ENCODE measurements around the gene SSPN.

Gene SSPN

GRCh38 chr12:26247873-26248272 lies 52.5 kb downstream of the SSPN start:
- Histone ChIP-seq H3K27me3 (ENCODE audit: control insufficient read depth in 1 of 2, insufficient read depth in 2 of 2, low read length in 2 of 2) (no peaks in the 10 kb centered on the region), H3K4me1 (ENCODE audit: insufficient read depth, low read length) (no peaks in the 10 kb centered on the region), H3K9me3 (ENCODE audit: low read length) (no peaks in the 10 kb centered on the region), H3K4me3 (ENCODE audit: low read depth in 1 of 2, low read length in 2 of 2) (no peak overlapping the region), H3K36me3 (ENCODE audit: insufficient read depth, low read length) (no peaks in the 10 kb centered on the region), H3K27ac (ENCODE audit: low read depth, low read length) (no peak overlapping the region), H3K9ac (ENCODE audit: low read length) (no peak overlapping the region)

- H3K9me3 ChIP-seq (ENCODE audit: low read length), result no peaks in the 10 kb centered on the region
- no peak overlapping the region for H3K27ac ChIP-seq (ENCODE audit: low read depth, low read length)
- no peaks in the 10 kb centered on the region for H3K36me3 ChIP-seq (ENCODE audit: insufficient read depth, low read length)
- H3K27me3 ChIP-seq (ENCODE audit: control insufficient read depth in 1 of 2, insufficient read depth in 2 of 2, low read length in 2 of 2), result no peaks in the 10 kb centered on the region
- no peaks in the 10 kb centered on the region for H3K4me1 ChIP-seq (ENCODE audit: insufficient read depth, low read length)
- no peak overlapping the region for H3K9ac ChIP-seq (ENCODE audit: low read length)
- no peak overlapping the region for H3K4me3 ChIP-seq (ENCODE audit: low read depth in 1 of 2, low read length in 2 of 2)
Measured at GRCh38 chr12:26250801-26251200, 55.4 kb downstream of the SSPN start.

DNA sequence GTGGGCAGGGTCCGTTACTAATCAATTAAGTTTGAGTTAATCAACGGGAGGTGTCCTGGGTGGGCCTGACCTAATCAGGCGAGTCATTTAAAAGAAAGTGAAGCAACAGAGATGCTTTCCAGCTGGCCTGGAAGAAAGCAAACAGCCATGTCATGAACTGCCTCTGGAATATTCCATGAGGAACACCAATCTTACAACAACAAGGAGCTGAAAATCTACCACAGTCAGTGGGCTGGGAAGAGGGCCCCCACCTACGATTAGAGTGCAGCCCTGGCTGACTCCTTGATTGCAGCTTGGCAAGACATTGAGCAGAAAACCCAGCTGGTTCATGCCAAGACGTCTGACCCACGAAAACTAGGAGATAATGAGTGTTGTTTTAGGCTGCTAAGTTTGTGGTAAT lies 56.2 kb downstream of the SSPN start:
- H3K4me1 ChIP-seq (ENCODE audit: insufficient read depth, low read length), result no peaks in the 10 kb centered on the region
- H3K36me3 ChIP-seq (ENCODE audit: insufficient read depth, low read length), result no peaks in the 10 kb centered on the region
- no peak overlapping the region for H3K9ac ChIP-seq (ENCODE audit: low read length)
- H3K27me3 ChIP-seq (ENCODE audit: control insufficient read depth in 1 of 2, insufficient read depth in 2 of 2, low read length in 2 of 2), result no peaks in the 10 kb centered on the region
- no peak overlapping the region for H3K27ac ChIP-seq (ENCODE audit: low read depth, low read length)
- no peak overlapping the region for H3K4me3 ChIP-seq (ENCODE audit: low read depth in 1 of 2, low read length in 2 of 2)
- H3K9me3 ChIP-seq (ENCODE audit: low read length), result no peaks in the 10 kb centered on the region

- H3K36me3 ChIP-seq (ENCODE audit: insufficient read depth, low read length), result no peaks in the 10 kb centered on the region
- H3K4me3 ChIP-seq (ENCODE audit: low read depth in 1 of 2, low read length in 2 of 2), result no peak overlapping the region
- H3K27ac ChIP-seq (ENCODE audit: low read depth, low read length), result no peak overlapping the region
- H3K4me1 ChIP-seq (ENCODE audit: insufficient read depth, low read length), result no peaks in the 10 kb centered on the region
- no peaks in the 10 kb centered on the region for H3K9me3 ChIP-seq (ENCODE audit: low read length)
- no peak overlapping the region for H3K9ac ChIP-seq (ENCODE audit: low read length)
- no peaks in the 10 kb centered on the region for H3K27me3 ChIP-seq (ENCODE audit: control insufficient read depth in 1 of 2, insufficient read depth in 2 of 2, low read length in 2 of 2)
Measured at GRCh38 chr12:26252946-26253345, 57.6 kb downstream of the SSPN start.

DNA sequence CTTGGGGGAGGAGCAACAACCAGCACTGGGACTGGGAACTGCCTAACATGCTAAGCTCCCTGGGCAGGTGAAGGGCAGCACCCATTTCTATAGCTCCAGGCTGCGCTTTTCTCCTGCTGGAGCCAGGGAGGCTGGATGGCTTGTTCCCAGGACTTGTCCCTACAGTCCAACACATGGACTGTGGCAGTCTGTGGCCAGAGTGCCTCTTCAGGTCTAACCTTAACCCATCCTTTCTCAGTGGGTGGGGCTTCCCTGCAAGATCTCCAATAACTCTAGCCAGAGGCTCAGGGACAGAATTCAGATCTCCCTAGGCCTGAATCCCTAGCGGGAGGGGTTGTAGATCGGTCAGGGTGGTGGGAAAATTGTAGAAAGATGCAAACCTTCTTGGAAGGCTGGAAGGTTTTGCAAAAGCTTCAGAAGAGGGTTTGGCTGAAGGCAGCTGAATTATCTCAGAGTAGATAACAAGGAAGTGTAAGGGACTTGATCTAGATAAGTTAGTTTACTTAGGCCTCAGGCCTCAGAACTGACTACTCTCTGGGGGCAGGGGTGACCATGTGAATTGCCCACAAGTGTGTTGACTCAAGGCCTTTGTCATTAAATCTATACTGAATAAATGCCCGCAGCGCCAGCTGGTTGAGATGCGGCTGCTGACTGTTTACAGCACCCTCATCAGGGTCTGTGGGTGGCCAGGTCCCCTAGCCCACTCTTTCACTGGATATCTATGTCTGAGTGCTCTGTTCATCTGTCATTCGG lies 60.7 kb downstream of the SSPN start:
- Histone ChIP-seq H3K36me3 (ENCODE audit: insufficient read depth, low read length) (no peaks in the 10 kb centered on the region), H3K9me3 (ENCODE audit: low read length) (no peaks in the 10 kb centered on the region), H3K9ac (ENCODE audit: low read length) (no peak overlapping the region), H3K4me3 (ENCODE audit: low read depth in 1 of 2, low read length in 2 of 2) (no peak overlapping the region), H3K27me3 (ENCODE audit: control insufficient read depth in 1 of 2, insufficient read depth in 2 of 2, low read length in 2 of 2) (no peaks in the 10 kb centered on the region), H3K4me1 (ENCODE audit: insufficient read depth, low read length) (no peaks in the 10 kb centered on the region), H3K27ac (ENCODE audit: low read depth, low read length) (no peak overlapping the region)

GRCh38 chr12:26264215-26264838 lies 69.0 kb downstream of the SSPN start:
- no peak overlapping the region for H3K4me3 ChIP-seq (ENCODE audit: low read depth in 1 of 2, low read length in 2 of 2)
- H3K9ac ChIP-seq (ENCODE audit: low read length), result no peak overlapping the region
- H3K27ac ChIP-seq (ENCODE audit: low read depth, low read length), result no peak overlapping the region
- H3K27me3 ChIP-seq (ENCODE audit: control insufficient read depth in 1 of 2, insufficient read depth in 2 of 2, low read length in 2 of 2), result no peaks in the 10 kb centered on the region
- H3K36me3 ChIP-seq (ENCODE audit: insufficient read depth, low read length), result no peaks in the 10 kb centered on the region
- no peaks in the 10 kb centered on the region for H3K9me3 ChIP-seq (ENCODE audit: low read length)
- peaks cover 4% of the 10 kb centered on the region for H3K4me1 ChIP-seq (ENCODE audit: insufficient read depth, low read length)

DNA sequence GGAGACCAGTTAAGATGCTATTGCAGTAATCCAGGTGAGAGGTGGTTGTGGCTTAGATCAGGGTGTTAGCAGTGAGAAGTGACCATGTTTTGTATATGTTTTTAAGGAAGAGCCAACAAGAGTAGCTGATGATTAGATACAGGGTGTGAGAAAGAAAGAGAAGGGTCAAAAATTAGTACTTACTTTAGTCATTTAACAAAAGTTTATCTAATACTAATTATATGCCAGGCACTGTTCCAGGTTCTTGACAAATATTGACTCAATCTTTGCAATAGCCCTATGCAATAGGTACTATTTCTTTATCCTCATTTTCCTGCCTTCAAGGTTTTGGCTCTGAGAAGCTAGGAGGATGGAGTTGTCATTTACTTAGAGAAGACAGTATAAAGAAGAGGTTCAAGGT lies 70.2 kb downstream of the SSPN start:
- Histone ChIP-seq H3K27me3 (ENCODE audit: control insufficient read depth in 1 of 2, insufficient read depth in 2 of 2, low read length in 2 of 2) (no peaks in the 10 kb centered on the region), H3K4me3 (ENCODE audit: low read depth in 1 of 2, low read length in 2 of 2) (no peak overlapping the region), H3K27ac (ENCODE audit: low read depth, low read length) (no peak overlapping the region), H3K9me3 (ENCODE audit: low read length) (no peaks in the 10 kb centered on the region), H3K36me3 (ENCODE audit: insufficient read depth, low read length) (no peaks in the 10 kb centered on the region), H3K9ac (ENCODE audit: low read length) (no peak overlapping the region), H3K4me1 (ENCODE audit: insufficient read depth, low read length) (peaks cover 11% of the 10 kb centered on the region)

DNA sequence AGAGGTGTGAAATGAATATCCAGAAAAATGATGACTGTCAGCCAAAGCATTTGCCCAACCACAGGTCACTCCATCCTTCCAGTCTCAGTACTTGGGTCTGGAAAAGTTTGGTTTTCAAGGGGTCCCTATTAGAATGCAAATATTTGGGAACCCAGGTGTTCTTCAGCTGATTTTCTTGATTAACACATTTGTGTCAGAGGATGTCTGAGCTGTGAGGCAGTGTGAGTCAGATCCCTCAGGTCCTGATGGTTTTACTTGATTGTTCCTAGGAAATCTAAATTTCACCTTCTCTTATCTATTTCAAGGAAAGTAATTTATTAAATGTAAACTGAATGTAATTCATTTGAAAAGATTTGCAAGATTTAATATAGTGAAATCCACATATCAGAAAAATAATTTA lies 71.5 kb downstream of the SSPN start:
- no peak overlapping the region for H3K9ac ChIP-seq (ENCODE audit: low read length)

GRCh38 chr12:26268841-26269561 lies 73.6 kb downstream of the SSPN start:
- Histone ChIP-seq H3K27ac (ENCODE audit: low read depth, low read length) (no peak overlapping the region), H3K36me3 (ENCODE audit: insufficient read depth, low read length) (no peaks in the 10 kb centered on the region), H3K9ac (ENCODE audit: low read length) (no peak overlapping the region), H3K4me1 (ENCODE audit: insufficient read depth, low read length) (peaks cover 31% of the 10 kb centered on the region), H3K4me3 (ENCODE audit: low read depth in 1 of 2, low read length in 2 of 2) (no peak overlapping the region), H3K27me3 (ENCODE audit: control insufficient read depth in 1 of 2, insufficient read depth in 2 of 2, low read length in 2 of 2) (no peaks in the 10 kb centered on the region), H3K9me3 (ENCODE audit: low read length) (no peaks in the 10 kb centered on the region)

More for the DNA sequence above, 71.5 kb downstream of the SSPN start:
- Histone ChIP-seq H3K4me3 (ENCODE audit: low read depth in 1 of 2, low read length in 2 of 2) (no peak overlapping the region), H3K36me3 (ENCODE audit: insufficient read depth, low read length) (no peaks in the 10 kb centered on the region), H3K27ac (ENCODE audit: low read depth, low read length) (no peak overlapping the region), H3K9me3 (ENCODE audit: low read length) (no peaks in the 10 kb centered on the region), H3K27me3 (ENCODE audit: control insufficient read depth in 1 of 2, insufficient read depth in 2 of 2, low read length in 2 of 2) (no peaks in the 10 kb centered on the region), H3K4me1 (ENCODE audit: insufficient read depth, low read length) (peaks cover 18% of the 10 kb centered on the region)

DNA sequence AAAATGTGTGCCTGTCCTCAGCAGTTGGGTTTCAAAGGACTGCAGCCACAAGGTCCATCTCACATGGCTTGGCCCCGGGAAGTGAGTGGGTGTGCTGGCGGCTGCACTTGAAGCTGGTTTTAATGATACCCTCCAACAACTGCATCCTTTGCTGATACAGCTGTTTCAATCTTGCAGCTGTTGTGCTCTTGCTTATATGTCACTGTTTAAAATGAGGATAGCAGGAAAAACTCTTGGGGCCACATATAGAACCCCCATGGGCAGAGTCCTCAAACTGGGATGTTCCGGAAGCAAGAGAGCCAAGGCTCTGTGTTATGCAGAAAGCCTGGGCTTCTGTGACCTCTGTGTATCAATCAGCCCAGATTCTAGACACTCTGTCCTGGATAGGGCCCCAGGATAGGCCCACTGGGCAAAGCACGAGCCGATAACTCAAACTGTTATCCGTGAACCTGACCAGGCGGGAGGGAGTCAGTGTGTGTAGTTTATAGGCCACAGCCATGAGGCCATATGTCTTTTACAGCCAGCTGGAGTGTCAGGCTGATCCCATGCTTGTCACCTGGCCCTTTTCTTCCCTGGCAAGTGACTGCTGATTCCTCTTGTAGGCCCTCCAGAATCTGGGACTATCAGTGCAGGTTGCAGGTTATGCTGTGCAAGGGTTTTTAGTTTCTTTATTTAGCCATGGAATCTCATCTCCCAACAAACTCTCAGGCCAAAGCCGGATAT lies 74.3 kb downstream of the SSPN start:
- peaks cover 38% of the 10 kb centered on the region for H3K4me1 ChIP-seq (ENCODE audit: insufficient read depth, low read length)
- H3K27ac ChIP-seq (ENCODE audit: low read depth, low read length), result no peak overlapping the region
- no peaks in the 10 kb centered on the region for H3K27me3 ChIP-seq (ENCODE audit: control insufficient read depth in 1 of 2, insufficient read depth in 2 of 2, low read length in 2 of 2)
- H3K9ac ChIP-seq (ENCODE audit: low read length), result no peak overlapping the region
- no peaks in the 10 kb centered on the region for H3K9me3 ChIP-seq (ENCODE audit: low read length)
- H3K36me3 ChIP-seq (ENCODE audit: insufficient read depth, low read length), result no peaks in the 10 kb centered on the region
- no peak overlapping the region for H3K4me3 ChIP-seq (ENCODE audit: low read depth in 1 of 2, low read length in 2 of 2)

DNA sequence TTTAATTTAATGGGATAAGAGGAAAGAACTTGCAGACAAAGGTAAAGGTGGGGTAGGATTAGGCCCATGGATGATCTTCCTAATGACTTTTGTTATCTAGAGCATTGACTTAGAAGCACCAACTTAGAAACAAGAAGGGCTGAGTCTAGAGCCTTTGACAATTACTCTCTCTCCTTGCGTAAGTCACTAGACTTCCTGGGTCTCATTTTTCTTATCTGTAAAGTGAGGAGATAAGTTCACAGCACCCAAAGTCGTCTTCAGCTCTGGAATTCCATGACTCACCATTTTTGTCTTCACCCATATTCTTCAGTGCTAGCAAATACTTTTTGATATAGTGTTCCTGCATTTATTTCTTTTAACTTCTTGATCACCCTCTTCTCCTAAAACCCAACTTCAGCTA lies 75.7 kb downstream of the SSPN start:
- no peak overlapping the region for H3K9ac ChIP-seq (ENCODE audit: low read length)
- no peak overlapping the region for H3K4me3 ChIP-seq (ENCODE audit: low read depth in 1 of 2, low read length in 2 of 2)
- no peak overlapping the region for H3K27ac ChIP-seq (ENCODE audit: low read depth, low read length)
- no peaks in the 10 kb centered on the region for H3K9me3 ChIP-seq (ENCODE audit: low read length)
- H3K27me3 ChIP-seq (ENCODE audit: control insufficient read depth in 1 of 2, insufficient read depth in 2 of 2, low read length in 2 of 2), result no peaks in the 10 kb centered on the region
- H3K36me3 ChIP-seq (ENCODE audit: insufficient read depth, low read length), result no peaks in the 10 kb centered on the region
- peaks cover 43% of the 10 kb centered on the region for H3K4me1 ChIP-seq (ENCODE audit: insufficient read depth, low read length)
